ENCODE data around the gene SVOP. TPM values are rescaled to one million over a fixed set of nuclear protein-coding genes. Genes with fewer than 3 reads are reported as not detected.

The SVOP gene
- total and polyA plus RNA-seq, 2 of the 8 experiments (the other 6 are each of a cell fraction or from before 2014, with no cell fraction given): 0.06 TPM; not detected in 1

- TF ChIP-seq RNF2 (IDR thresholded peaks at IDR 0.05; ENCODE audit: borderline replicate concordance, low read depth, low read length, missing control alignments, poor library complexity, severe bottlenecking) (no peak), MAX (IDR thresholded peaks at IDR 0.05) (0 out of 2 replicates have a peak, but pooled peaks have one; percentile 17), RAD21 (IDR thresholded peaks at IDR 0.05 in 1 of 2, conservative IDR thresholded peaks at IDR 0.05 in 1 of 2; ENCODE audit: low read depth in 2 of 2, low read length in 2 of 2) (peak; percentile 55 to 73), SUZ12 (IDR thresholded peaks at IDR 0.05; ENCODE audit: low read length) (no peak), GABPA (IDR thresholded peaks at IDR 0.05; ENCODE audit: borderline replicate concordance, insufficient read depth, low read length) (no peak), GTF2F1 (IDR thresholded peaks at IDR 0.05; ENCODE audit: borderline replicate concordance, low read depth, low read length) (no peak)
Observed at GRCh38 chr12:108884116-108885012, 136.5 kb downstream of the SVOP start (continued).
